Nephron progenitor cell (in vitro differentiated cells): ENCODE measurements around the gene SEC24D.

Experiments
- DNase-seq: peaks from one replicate; pipeline ENCODE4 v3.0.0; 2021
- H3K27ac Mint-ChIP-seq: 2 replicates; pipeline ENCODE4 v1.8.0; 2021; ENCODE audit warnings: mild to moderate bottlenecking, moderate library complexity, mixed read lengths
- H3K27me3 Mint-ChIP-seq: 2 replicates; pipeline ENCODE4 v1.8.0; 2021; ENCODE audit warnings: mild to moderate bottlenecking, low read depth, mixed read lengths; ENCODE audit not compliant: poor library complexity
- H3K36me3 Mint-ChIP-seq: 2 replicates; pipeline ENCODE4 v1.8.0; 2021; ENCODE audit warnings: low read depth, mixed read lengths
- H3K4me1 Mint-ChIP-seq: 2 replicates; pipeline ENCODE4 v1.8.0; 2021; ENCODE audit warnings: mixed read lengths
- H3K4me3 Mint-ChIP-seq: 2 replicates; pipeline ENCODE4 v1.8.0; 2021; ENCODE audit warnings: mild to moderate bottlenecking, moderate library complexity, mixed read lengths
- H3K9me3 Mint-ChIP-seq: 2 replicates; pipeline ENCODE4 v1.8.0; 2021; ENCODE audit warnings: mild to moderate bottlenecking, moderate library complexity, mixed read lengths
- CTCF ChIP-seq: fragments of 200-600 bp; sonication (generic); IDR thresholded peaks from 2 replicates; pipeline ENCODE4 v1.5.0; 2021; ENCODE audit warnings: antibody characterized with exemption

Gene SEC24D

GRCh38 chr4:118730683-118731082, 105.2 kb downstream of the SEC24D start:
- no peaks in the 10 kb centered on the region for H3K9me3 Mint-ChIP-seq
- no peak overlapping the region for H3K27ac Mint-ChIP-seq
- H3K4me1 Mint-ChIP-seq = no peaks in the 10 kb centered on the region
- no peaks in the 10 kb centered on the region for H3K27me3 Mint-ChIP-seq
- DNase-seq = no peak
- no peak overlapping the region for H3K4me3 Mint-ChIP-seq
- H3K36me3 Mint-ChIP-seq = peaks cover 4% of the 10 kb centered on the region
- TF ChIP-seq CTCF = no peak

- no peaks in the 10 kb centered on the region for H3K4me1 Mint-ChIP-seq
- H3K4me3 Mint-ChIP-seq = no peak overlapping the region
These were observed 106.3 kb downstream of the SEC24D start for GRCh38 chr4:118729287-118730286.

GRCh38 chr4:118727360-118727759, 108.6 kb downstream of the SEC24D start:
- Mint-ChIP-seq H3K4me1 (no peaks in the 10 kb centered on the region), H3K27ac (no peak overlapping the region), H3K9me3 (no peaks in the 10 kb centered on the region), H3K27me3 (no peaks in the 10 kb centered on the region), H3K4me3 (no peak overlapping the region), H3K36me3 (no peaks in the 10 kb centered on the region)
- no peak for TF ChIP-seq CTCF
- DNase-seq = no peak

More at GRCh38 chr4:118729287-118730286, 106.3 kb downstream of the SEC24D start:
- H3K36me3 Mint-ChIP-seq = no peaks in the 10 kb centered on the region
- no peak for DNase-seq
- no peaks in the 10 kb centered on the region for H3K9me3 Mint-ChIP-seq
- no peak for TF ChIP-seq CTCF
- no peak overlapping the region for H3K27ac Mint-ChIP-seq
- no peaks in the 10 kb centered on the region for H3K27me3 Mint-ChIP-seq

GRCh38 chr4:118723369-118723768, 112.6 kb downstream of the SEC24D start:
- H3K36me3 Mint-ChIP-seq = no peaks in the 10 kb centered on the region
- no peaks in the 10 kb centered on the region for H3K9me3 Mint-ChIP-seq
- H3K27ac Mint-ChIP-seq = no peak overlapping the region
- no peak overlapping the region for H3K4me3 Mint-ChIP-seq
- DNase-seq = no peak
- no peaks in the 10 kb centered on the region for H3K27me3 Mint-ChIP-seq
- H3K4me1 Mint-ChIP-seq = no peaks in the 10 kb centered on the region
- no peak for TF ChIP-seq CTCF

GRCh38 chr4:118721752-118722151, 114.2 kb downstream of the SEC24D start:
- no peak for DNase-seq
- H3K4me1 Mint-ChIP-seq = no peaks in the 10 kb centered on the region
- TF ChIP-seq CTCF = no peak
- no peaks in the 10 kb centered on the region for H3K36me3 Mint-ChIP-seq
- no peak overlapping the region for H3K4me3 Mint-ChIP-seq
- H3K27me3 Mint-ChIP-seq = no peaks in the 10 kb centered on the region
- H3K9me3 Mint-ChIP-seq = no peaks in the 10 kb centered on the region
- no peak overlapping the region for H3K27ac Mint-ChIP-seq
